MM.1S (cell line): ENCODE data around the gene STX16.
A peak's percentile ranks its signal among the peaks of the same experiment; 100 is the strongest.

Source experiments
- DNase-seq: peaks from one replicate; pipeline ENCODE4 v3.0.0-alpha.2; 2015
- H2AFZ ChIP-seq: fragments of 300-600 bp; sonication (generic); 2 replicates; pipeline ENCODE4 v1.6.0; 2016; ENCODE audit warnings: antibody characterized with exemption, low read length
- H3F3A ChIP-seq: fragments of 300-600 bp; sonication (generic); 2 replicates; pipeline ENCODE4 v1.6.1; 2016; ENCODE audit warnings: mild to moderate bottlenecking, antibody characterized with exemption, low read length, moderate library complexity, mixed read lengths; ENCODE audit not compliant: insufficient read depth
- H3K27ac ChIP-seq: fragments of 300-600 bp; sonication (generic); 2 replicates; pipeline ENCODE4 v1.5.1; 2016; ENCODE audit warnings: mild to moderate bottlenecking, low read length
- H3K27me3 ChIP-seq: fragments of 300-600 bp; sonication (generic); replicated peaks from 2 replicates; pipeline ENCODE4 v1.6.0; 2016; ENCODE audit warnings: low read length; ENCODE audit not compliant: insufficient read depth
- H3K36me3 ChIP-seq: fragments of 300-600 bp; sonication (generic); replicated peaks from 2 replicates; pipeline ENCODE4 v1.6.1; 2016; ENCODE audit warnings: mild to moderate bottlenecking, low read length, mixed read lengths; ENCODE audit not compliant: insufficient read depth
- H3K4me1 ChIP-seq: fragments of 300-600 bp; sonication (generic); 2 replicates; pipeline ENCODE4 v1.6.1; 2016; ENCODE audit warnings: low read length, mixed read lengths
- H3K4me2 ChIP-seq: fragments of 300-600 bp; sonication (generic); 2 replicates; pipeline ENCODE4 v1.6.0; 2016; ENCODE audit warnings: low read depth, low read length
- H3K4me3 ChIP-seq: fragments of 300-600 bp; sonication (generic); 2 replicates; pipeline ENCODE4 v1.5.1; 2016; ENCODE audit warnings: low read length, mixed read lengths
- H3K79me2 ChIP-seq: fragments of 300-600 bp; sonication (generic); 2 replicates; pipeline ENCODE4 v1.6.1; 2016; ENCODE audit warnings: mixed run types, low read length, mixed read lengths
- H3K9ac ChIP-seq: fragments of 300-600 bp; sonication (generic); 2 replicates; pipeline ENCODE4 v1.6.1; 2016; ENCODE audit warnings: low read length, mixed read lengths
- H3K9me2 ChIP-seq: fragments of 300-600 bp; sonication (generic); replicated peaks from 2 replicates; pipeline ENCODE4 v1.6.1; 2016; ENCODE audit warnings: mild to moderate bottlenecking, low read length, mixed read lengths; ENCODE audit not compliant: insufficient read depth
- H3K9me3 ChIP-seq: fragments of 300-600 bp; sonication (generic); replicated peaks from 2 replicates; pipeline ENCODE4 v1.6.1; 2016; ENCODE audit warnings: mild to moderate bottlenecking, low read length, mixed read lengths; ENCODE audit not compliant: insufficient read depth
- H4K20me1 ChIP-seq: fragments of 300-600 bp; sonication (generic); 2 replicates; pipeline ENCODE4 v1.6.1; 2016; ENCODE audit warnings: mild to moderate bottlenecking, low read length, moderate library complexity, mixed read lengths; ENCODE audit not compliant: insufficient read depth
- CTCF ChIP-seq: fragments of 300-600 bp; sonication (generic); IDR thresholded peaks from 2 replicates; pipeline ENCODE4 v1.5.1; 2016; ENCODE audit warnings: antibody characterized with exemption, low read length, mixed read lengths
- EZH2 ChIP-seq: fragments of 300-600 bp; sonication (generic); optimal IDR thresholded peaks from 2 replicates; pipeline ENCODE3; 2017; ENCODE audit warnings: low read depth, mild to moderate bottlenecking, antibody characterized with exemption, low read length, mixed read lengths
- EZH2phosphoT487 ChIP-seq: fragments of 300-600 bp; sonication (generic); IDR thresholded peaks from 2 replicates; pipeline ENCODE4 v1.6.1; 2018; ENCODE audit warnings: antibody characterized with exemption, low read length

Gene STX16

GRCh38 chr20:58667975-58668374 is 16.9 kb downstream of the STX16 start:
- Histone ChIP-seq H3K9ac (no peak overlapping the region), H3K4me3 (no peak overlapping the region), H3K4me2 (no peak overlapping the region), H3F3A (peaks cover 15% of the 10 kb centered on the region), H3K36me3 (peaks cover 3% of the 10 kb centered on the region; the same call in 1 of the 2 replicates), H3K27ac (no peak overlapping the region), H3K27me3 (no peaks in the 10 kb centered on the region), H3K4me1 (peaks cover 17% of the 10 kb centered on the region), H2AFZ (no peak overlapping the region), H3K9me3 (no peaks in the 10 kb centered on the region), H3K79me2 (peaks cover 36% of the 10 kb centered on the region), H3K9me2 (no peaks in the 10 kb centered on the region), H4K20me1 (peaks cover 10% of the 10 kb centered on the region)
- no peak for DNase-seq
- no peak for TF ChIP-seq CTCF
- TF ChIP-seq EZH2phosphoT487, result no peak
- TF ChIP-seq EZH2, result no peak

- TF ChIP-seq CTCF, result no peak
- TF ChIP-seq EZH2phosphoT487, result no peak
- TF ChIP-seq EZH2, result no peak
- H3K79me2 ChIP-seq, result peaks cover 30% of the 10 kb centered on the region
- peaks cover 15% of the 10 kb centered on the region for H3F3A ChIP-seq
- no peak for DNase-seq
- peaks cover 3% of the 10 kb centered on the region; the same call in 1 of the 2 replicates for H3K36me3 ChIP-seq
- H3K4me2 ChIP-seq, result peak overlapping the region; percentile 46
- H3K9me3 ChIP-seq, result no peaks in the 10 kb centered on the region
- no peaks in the 10 kb centered on the region for H3K27me3 ChIP-seq
- H2AFZ ChIP-seq, result no peak overlapping the region
- no peaks in the 10 kb centered on the region for H3K9me2 ChIP-seq
- H3K27ac ChIP-seq, result peak overlapping the region; percentile 40; the same call in 1 of the 2 replicates
- peaks cover 10% of the 10 kb centered on the region for H4K20me1 ChIP-seq
- H3K4me3 ChIP-seq, result no peak overlapping the region
- peaks cover 17% of the 10 kb centered on the region for H3K4me1 ChIP-seq
- H3K9ac ChIP-seq, result no peak overlapping the region
Measured at GRCh38 chr20:58668901-58669286, 17.8 kb downstream of the STX16 start.

- Histone ChIP-seq H3K4me3 (0 out of 2 replicates have a peak overlapping the region, but pooled peaks have one; percentile 2), H3K9me3 (no peaks in the 10 kb centered on the region), H3K27ac (peak overlapping the region; percentile 40; the same call in 1 of the 2 replicates), H3K4me1 (peaks cover 17% of the 10 kb centered on the region), H3K27me3 (no peaks in the 10 kb centered on the region), H4K20me1 (peaks cover 6% of the 10 kb centered on the region; the same call in 1 of the 2 replicates), H3K9ac (no peak overlapping the region), H3F3A (peaks cover 15% of the 10 kb centered on the region), H3K79me2 (peaks cover 24% of the 10 kb centered on the region), H2AFZ (no peak overlapping the region), H3K9me2 (no peaks in the 10 kb centered on the region), H3K36me3 (peaks cover 3% of the 10 kb centered on the region; the same call in 1 of the 2 replicates), H3K4me2 (peak overlapping the region; percentile 46)
- peak; percentile 71 for DNase-seq
- TF ChIP-seq EZH2phosphoT487 (no peak), CTCF (no peak), EZH2 (no peak)
Measured at GRCh38 chr20:58669287-58670006, 18.4 kb downstream of the STX16 start.
